ENCODE data around the gene PPP5C.
"Not testable (repeated sequence)": the region's sequence is repeated elsewhere in the genome, so short reads cannot be mapped to it uniquely, and the experiment has no call there.

PPP5C gene

GRCh38 chr19:46388311-46389095 is 41.6 kb downstream of the PPP5C start:
- no peak for DNase-seq

GRCh38 chr19:46390121-46390858 is 43.4 kb downstream of the PPP5C start:
- no peak for DNase-seq

DNA sequence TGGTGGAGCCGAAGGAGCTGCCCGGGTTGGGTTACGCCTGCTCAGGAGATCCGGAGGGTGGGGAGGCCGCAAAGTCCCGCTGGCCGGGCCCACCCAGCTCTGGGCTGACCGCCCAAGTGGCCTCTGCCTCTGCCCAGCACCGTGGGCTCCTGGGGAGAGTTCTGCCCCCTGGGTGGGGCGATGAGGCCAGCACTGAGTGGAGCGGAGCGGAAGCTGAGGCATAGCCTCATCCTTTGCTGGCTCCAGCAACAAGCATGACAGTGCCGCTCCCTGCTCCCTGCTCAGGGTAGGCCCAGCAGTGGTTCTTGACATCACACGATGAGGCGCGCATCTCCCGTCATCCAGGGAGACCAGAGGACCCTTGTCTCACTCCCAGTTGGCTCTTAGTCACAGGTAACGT is 44.0 kb downstream of the PPP5C start:
- no peak for DNase-seq

GRCh38 chr19:46391296-46392251 is 44.7 kb downstream of the PPP5C start:
- DNase-seq: no peak

DNA sequence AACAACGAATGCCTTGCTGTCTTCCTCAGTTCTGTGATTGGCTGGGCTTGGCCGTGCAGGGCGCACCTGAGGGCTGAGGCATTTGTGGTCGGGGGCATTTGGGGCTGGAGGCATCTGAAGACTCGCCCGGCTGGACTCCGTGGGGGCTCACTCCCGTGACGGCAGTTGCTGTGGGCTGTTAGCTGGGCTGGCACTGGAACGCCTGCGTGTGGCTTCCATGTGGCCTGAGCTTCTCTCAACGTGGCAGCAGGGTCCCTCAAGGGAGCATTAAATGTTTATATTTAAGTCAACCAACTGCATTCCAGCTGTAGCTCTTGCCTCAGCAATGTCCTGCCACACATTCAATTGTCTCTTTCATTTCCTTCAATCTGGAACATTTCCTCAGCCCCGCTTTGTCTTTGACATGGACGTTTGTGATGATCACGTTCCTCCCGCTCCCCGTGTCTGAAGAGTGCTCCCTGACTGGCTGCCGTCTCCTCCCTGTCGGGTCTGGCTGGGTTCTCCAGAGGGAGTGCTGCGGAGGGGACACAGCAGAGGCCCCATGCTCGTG is 45.4 kb downstream of the PPP5C start:
- no peak for DNase-seq

GRCh38 chr19:46392837-46393236 is 46.0 kb downstream of the PPP5C start:
- DNase-seq: no peak

- no peak for DNase-seq
Measured at GRCh38 chr19:46393456-46394401, 46.8 kb downstream of the PPP5C start.

DNA sequence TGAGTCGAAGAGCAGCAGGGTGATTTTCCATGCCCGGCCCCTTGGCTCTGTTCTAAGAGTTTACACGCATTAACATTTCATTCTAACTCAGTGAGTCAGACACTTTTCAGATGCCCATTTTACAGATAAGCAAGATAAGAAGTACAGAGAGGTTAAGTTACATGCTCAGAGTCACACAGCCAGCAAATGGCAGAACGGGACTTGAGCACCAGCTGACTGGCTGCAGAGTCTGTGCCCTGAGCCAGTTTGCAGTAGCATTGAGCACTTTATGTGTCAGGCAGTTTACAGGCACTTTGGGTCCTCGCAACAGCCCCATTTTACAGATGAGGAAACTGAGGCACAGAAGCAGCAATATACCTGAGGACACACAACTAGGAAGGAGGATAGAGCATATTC is 47.5 kb downstream of the PPP5C start:
- DNase-seq: no peak

DNA sequence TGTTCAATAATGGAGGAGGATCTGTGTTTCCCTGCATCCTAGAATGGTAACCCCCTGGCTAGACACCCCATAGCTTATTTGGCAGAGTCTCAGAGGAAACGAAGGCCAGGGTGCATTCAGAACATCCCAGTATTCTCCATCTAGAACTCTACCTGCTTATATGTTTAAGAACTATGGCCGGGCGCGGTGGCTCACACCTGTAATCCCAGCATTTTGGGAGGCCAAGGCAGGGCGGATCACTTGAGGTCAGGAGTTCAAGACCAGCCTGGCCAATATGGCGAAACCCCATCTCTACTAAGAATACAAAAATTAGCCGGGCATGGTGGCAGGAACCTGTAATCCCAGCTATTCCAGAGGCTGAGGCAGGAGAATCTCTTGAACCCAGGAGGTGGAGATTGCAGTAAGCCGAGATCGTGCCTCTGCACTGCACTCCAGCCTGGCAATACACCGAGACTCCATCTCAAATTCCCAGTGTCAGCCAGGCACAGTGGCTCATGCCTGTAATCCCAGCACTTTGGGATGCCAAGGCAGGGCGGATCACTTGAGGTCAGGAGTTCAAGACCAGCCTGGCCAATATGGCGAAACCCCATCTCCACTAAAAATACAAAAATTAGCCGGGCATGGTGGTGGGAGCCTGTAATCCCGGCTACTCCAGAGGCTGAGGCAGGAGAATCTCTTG is 51.1 kb downstream of the PPP5C start:
- not testable (repeated sequence) for DNase-seq

DNA sequence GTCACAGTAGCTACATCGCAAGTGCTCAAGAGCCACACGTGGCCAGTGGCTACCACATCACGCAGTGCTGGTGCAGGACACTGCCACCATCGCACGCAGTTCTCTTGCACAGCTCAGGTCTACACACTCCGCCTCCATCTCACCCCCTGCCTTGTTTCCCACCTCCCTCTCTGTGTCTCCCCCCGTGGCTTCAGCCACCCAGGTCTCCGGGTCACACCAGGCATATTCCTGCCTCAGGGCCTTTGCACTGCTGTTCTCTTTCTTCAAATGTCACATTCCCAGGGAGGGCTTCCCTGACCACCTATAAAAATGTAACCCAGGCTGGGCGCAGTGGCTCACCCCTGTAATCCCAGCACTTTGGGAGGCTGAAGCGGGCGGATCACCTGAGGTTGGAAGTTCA is 55.8 kb downstream of the PPP5C start:
- DNase-seq: no peak

DNA sequence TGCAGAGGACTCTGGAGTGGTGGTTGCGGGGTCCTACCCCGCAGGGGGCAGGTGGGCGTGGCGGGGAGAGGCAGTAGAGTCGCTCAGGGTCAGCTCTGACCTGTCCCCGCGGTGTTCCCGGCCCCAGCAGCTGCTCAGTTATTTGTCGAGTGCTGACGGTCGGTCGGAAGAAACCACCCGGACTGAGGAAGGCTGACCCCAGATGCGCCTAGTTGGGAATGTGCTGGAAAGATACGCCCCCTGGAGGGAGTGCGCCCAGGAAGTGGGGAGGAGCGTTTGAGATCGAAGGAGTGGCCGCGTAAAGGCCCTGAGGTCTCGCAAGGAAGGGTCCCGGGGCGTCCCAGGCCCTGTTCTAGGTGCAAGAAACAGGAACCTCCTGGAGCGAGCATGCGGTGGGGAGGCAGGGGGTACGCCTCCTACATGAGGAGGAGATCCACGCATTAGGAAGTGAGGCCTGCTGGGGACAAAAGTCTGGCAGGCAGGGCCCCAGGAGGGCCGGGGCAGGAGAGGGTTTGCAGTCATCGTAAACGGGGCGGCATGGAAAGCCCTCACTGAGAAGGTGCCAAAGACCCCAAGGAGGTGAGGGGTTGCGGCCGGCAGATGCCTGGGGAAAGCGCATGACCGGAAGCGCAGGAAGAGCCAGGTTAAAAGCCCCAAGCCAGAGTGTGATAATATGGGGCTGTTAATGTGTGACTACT is 57.3 kb downstream of the PPP5C start:
- peak; percentile 55 for DNase-seq

GRCh38 chr19:46404753-46405468 is 58.0 kb downstream of the PPP5C start:
- DNase-seq: no peak

- DNase-seq: peak; percentile 16
Measured at GRCh38 chr19:46406976-46407375, 60.1 kb downstream of the PPP5C start.

GRCh38 chr19:46407856-46408663 is 61.2 kb downstream of the PPP5C start:
- DNase-seq: no peak

DNA sequence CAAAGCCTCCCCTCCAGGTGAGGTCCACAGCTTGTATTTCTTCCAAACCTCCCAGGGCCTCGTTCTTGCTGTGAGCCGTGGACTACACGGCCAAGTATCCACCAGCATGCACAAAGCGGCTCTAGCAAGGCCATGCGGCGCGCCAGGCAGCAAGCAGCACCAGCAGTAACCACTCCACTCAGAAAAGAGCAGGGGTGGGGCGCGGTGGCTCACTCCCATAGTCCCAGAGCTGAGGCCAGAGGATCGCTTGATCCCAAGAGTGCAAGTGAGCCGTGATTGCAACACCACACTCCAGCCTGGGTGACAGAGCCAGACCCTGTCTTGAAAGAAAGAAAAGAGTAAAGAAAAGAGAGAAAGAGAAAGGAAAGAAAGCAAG is 61.8 kb downstream of the PPP5C start:
- DNase-seq: peak; percentile 40

DNA sequence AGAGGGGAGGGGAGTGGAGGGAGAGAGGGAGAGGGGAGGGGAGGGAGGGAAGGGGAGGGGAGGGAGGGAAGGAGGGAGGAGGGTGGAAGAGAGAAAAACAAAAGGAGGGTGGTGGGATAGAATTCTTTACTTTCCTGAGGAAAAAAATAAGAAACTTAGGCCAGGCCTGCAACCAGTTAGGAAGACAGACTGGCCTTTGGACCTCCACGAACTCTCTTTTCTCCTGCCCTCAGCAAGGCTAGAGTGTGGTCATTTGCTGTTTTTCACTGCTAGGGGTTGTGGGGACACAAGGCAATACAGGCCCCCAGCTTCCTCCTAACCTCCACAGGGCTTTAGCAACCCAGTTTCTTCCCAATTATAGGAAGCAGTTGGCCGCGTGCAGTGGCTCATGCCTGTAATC is 62.3 kb downstream of the PPP5C start:
- no peak for DNase-seq

DNA sequence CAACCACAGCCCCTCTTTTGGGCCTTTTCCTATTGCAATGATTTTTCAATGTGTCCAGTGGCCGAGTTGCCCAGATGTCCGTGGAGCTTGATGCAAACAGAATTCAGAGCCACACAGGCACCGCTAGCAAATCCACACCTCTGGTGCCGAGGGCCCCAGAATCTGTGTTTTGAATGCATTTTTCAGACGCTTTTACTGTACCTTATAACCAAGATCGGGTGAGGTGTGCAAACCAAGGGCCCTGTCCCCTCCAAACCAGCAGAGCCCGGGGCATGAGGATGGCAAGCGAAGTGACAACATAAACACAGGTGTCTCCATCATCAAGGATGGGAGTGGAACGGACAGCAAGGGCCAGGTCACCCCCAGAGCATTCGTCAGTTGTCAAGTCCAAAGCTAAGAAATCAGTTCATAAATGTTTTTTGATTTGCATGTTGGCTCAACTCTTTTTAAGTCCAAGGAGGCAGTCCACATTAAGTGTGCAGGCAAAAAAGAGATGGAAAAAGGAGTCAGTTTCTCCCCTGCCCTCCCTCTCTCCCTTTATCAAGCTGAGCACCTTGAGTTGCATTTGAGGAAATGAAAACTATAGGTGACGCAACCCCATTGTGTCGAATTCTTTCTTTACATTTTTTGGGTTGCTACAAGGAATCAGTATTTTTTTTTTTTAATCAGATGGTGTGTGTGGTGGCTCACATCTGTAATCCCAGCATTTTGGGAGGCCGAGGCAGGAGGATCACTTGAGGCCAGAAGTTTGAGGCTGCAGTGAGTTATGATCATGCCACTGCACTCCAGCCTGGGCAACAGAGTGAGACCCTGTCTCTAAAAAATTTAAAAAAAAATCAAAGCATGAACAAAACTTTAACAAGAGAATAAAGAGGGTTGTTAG is 63.6 kb downstream of the PPP5C start:
- no peak for DNase-seq

Measured in NCI-H146 (cell line).